Caco-2 (cell line): ENCODE results near the gene PLPP4. TPM values are rescaled to one million over a fixed set of nuclear protein-coding genes. Genes with fewer than 3 reads are reported as not detected.

Source experiments
- BruUV-seq: library from RNA; stranded (reverse); fragments of 400-500 nt; replicated peaks from 2 replicates; lab custom pipeline; 2021; lab: Mats Ljungman, UMichigan
- CTCF ChIA-PET: fragments of 300-600 bp; sonication (Branson Sonifier 250); formaldehyde crosslinking; loops from one replicate; lab custom pipeline; 2022; ENCODE audit warnings: antibody characterized with exemption; lab: Charles Lee
- POLR2A ChIA-PET: fragments of 300-600 bp; sonication (Branson Sonifier 250); formaldehyde crosslinking; loops from one replicate; lab custom pipeline; 2022; ENCODE audit warnings: antibody characterized with exemption; lab: Charles Lee
- DNase-seq, 2 experiments: peaks; one replicate each; pipeline versions ENCODE4 v3.0.0 to v3.0.0-alpha.2; 2020 to 2022
- H3K27me3 ChIP-seq: replicated peaks from 2 replicates; pipeline ENCODE4 v1.6.0; 2011; ENCODE audit warnings: low read length; ENCODE audit not compliant: control insufficient read depth, insufficient read depth
- H3K36me3 ChIP-seq: 2 replicates; pipeline ENCODE4 v1.5.1; 2011; ENCODE audit warnings: low read length; ENCODE audit not compliant: control insufficient read depth, insufficient read depth
- H3K4me1 ChIP-seq: fragments of 250-450 bp; sonication (Bioruptor Pico); 2 replicates; pipeline ENCODE4 v1.5.1; 2020; ENCODE audit warnings: mild to moderate bottlenecking
- H3K4me3 ChIP-seq: 2 replicates; pipeline ENCODE4 v1.5.1; 2011; ENCODE audit warnings: low read depth, mild to moderate bottlenecking, control low read depth, low read length
- H3K9me3 ChIP-seq: fragments of 250-450 bp; sonication (Bioruptor Pico); 2 replicates; pipeline ENCODE4 v1.5.1; 2020; ENCODE audit warnings: mild to moderate bottlenecking, moderate library complexity
- H3K27ac Mint-ChIP-seq: one replicate; pipeline ENCODE4 v1.8.0; 2022; ENCODE audit warnings: mixed read lengths; ENCODE audit not compliant: unreplicated experiment
- H3K27me3 Mint-ChIP-seq: one replicate; pipeline ENCODE4 v1.8.0; 2022; ENCODE audit warnings: mixed read lengths; ENCODE audit not compliant: insufficient read depth, unreplicated experiment
- H3K36me3 Mint-ChIP-seq: one replicate; pipeline ENCODE4 v1.8.0; 2022; ENCODE audit warnings: mild to moderate bottlenecking, mixed read lengths; ENCODE audit not compliant: insufficient read depth, unreplicated experiment
- H3K4me1 Mint-ChIP-seq: one replicate; pipeline ENCODE4 v1.8.0; 2022; ENCODE audit warnings: low read depth, mixed read lengths; ENCODE audit not compliant: unreplicated experiment
- H3K4me3 Mint-ChIP-seq: one replicate; pipeline ENCODE4 v1.8.0; 2022; ENCODE audit warnings: mild to moderate bottlenecking, moderate library complexity, mixed read lengths; ENCODE audit not compliant: unreplicated experiment
- H3K9me3 Mint-ChIP-seq: one replicate; pipeline ENCODE4 v1.8.0; 2022; ENCODE audit warnings: mixed read lengths; ENCODE audit not compliant: unreplicated experiment
- intact Hi-C: fragments of 100-400 bp; cut with micrococcal nuclease; formaldehyde crosslinking; loops from one replicate; pipeline ENCODE4 v1.10.0; 2022; ENCODE audit not compliant: unreplicated experiment
- total RNA-seq: library from RNA; stranded (reverse); gene quantifications from 2 replicates; pipeline ENCODE4 v1.2.3, GENCODE V29; 2022
- TF ChIP-seq, protein P1 (sequence below), 2 experiments: fragments of 200-600 bp in 1 of 2; IDR thresholded peaks; 1 replicate in 1 of 2; 2 replicates in 1 of 2; pipeline versions ENCODE4 v1.5.1 to v1.8.0; 2011 to 2022; ENCODE audit warnings: antibody characterized with exemption in 1 of 2, control low read depth in 1 of 2, inconsistent platforms in 1 of 2, low read depth in 1 of 2, low read length in 1 of 2, mild to moderate bottlenecking in 1 of 2, moderate library complexity in 1 of 2; ENCODE audit not compliant: insufficient read depth in 1 of 2, severe bottlenecking in 1 of 2, unreplicated experiment in 1 of 2

The PLPP4 gene
- total RNA-seq, 1 experiment from 2014 or later, result 0.61 TPM

DNA sequence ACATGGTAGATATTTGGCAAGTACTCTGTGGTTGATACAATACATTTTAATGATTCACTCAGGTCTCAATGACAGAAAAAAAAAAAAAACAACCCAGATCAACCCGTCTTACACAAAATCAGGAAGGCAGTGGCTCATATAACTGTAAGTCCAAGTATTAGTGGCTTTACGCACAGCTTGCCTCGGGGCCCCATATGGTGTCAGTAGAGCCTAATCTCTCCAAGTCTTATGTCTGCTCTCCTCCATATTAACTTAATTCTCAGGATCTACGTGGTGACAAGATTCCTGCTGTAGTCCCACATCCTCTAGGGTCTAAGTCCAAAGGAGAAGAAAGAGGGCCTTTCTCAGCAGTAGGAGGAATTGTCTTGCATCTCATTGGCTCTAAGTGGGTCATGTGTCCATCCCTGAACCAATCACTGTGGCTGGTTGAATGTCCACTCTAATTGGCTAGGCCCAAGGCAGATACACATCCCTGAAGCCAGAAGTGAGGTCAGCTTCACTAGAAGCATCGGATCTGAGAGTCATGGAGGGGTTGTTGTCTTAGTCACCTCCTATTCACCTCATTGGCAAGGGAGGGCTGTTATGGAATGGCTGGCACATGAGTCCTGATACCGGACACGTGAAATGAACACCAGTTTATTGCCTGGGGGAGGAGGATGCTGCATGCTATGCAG, 20.5 kb upstream of the PLPP4 start:
- CTCF ChIA-PET, result no interaction called here
- Histone ChIP-seq H3K4me1 (no peaks in the 10 kb centered on the region), H3K27me3 (peaks cover 3% of the 10 kb centered on the region; the same call in 1 of the 2 replicates), H3K4me3 (no peak overlapping the region), H3K9me3 (no peaks in the 10 kb centered on the region), H3K36me3 (no peaks in the 10 kb centered on the region)
- Mint-ChIP-seq H3K9me3 (no peaks in the 10 kb centered on the region), H3K4me1 (no peaks in the 10 kb centered on the region), H3K4me3 (no peak overlapping the region), H3K36me3 (no peaks in the 10 kb centered on the region), H3K27me3 (peaks cover 14% of the 10 kb centered on the region), H3K27ac (no peak overlapping the region)
- no TSS peak for BruUV-seq
- POLR2A ChIA-PET, result no interaction called here
- intact Hi-C loops, result no loop called here
- no peak for DNase-seq
- TF ChIP-seq, protein P1, sequence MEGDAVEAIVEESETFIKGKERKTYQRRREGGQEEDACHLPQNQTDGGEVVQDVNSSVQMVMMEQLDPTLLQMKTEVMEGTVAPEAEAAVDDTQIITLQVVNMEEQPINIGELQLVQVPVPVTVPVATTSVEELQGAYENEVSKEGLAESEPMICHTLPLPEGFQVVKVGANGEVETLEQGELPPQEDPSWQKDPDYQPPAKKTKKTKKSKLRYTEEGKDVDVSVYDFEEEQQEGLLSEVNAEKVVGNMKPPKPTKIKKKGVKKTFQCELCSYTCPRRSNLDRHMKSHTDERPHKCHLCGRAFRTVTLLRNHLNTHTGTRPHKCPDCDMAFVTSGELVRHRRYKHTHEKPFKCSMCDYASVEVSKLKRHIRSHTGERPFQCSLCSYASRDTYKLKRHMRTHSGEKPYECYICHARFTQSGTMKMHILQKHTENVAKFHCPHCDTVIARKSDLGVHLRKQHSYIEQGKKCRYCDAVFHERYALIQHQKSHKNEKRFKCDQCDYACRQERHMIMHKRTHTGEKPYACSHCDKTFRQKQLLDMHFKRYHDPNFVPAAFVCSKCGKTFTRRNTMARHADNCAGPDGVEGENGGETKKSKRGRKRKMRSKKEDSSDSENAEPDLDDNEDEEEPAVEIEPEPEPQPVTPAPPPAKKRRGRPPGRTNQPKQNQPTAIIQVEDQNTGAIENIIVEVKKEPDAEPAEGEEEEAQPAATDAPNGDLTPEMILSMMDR (IDR thresholded peaks at IDR 0.05; ENCODE audit: insufficient read depth in 1 of 2, low read depth in 1 of 2, low read length in 1 of 2, severe bottlenecking in 1 of 2, unreplicated experiment in 1 of 2), result no peak

DNA sequence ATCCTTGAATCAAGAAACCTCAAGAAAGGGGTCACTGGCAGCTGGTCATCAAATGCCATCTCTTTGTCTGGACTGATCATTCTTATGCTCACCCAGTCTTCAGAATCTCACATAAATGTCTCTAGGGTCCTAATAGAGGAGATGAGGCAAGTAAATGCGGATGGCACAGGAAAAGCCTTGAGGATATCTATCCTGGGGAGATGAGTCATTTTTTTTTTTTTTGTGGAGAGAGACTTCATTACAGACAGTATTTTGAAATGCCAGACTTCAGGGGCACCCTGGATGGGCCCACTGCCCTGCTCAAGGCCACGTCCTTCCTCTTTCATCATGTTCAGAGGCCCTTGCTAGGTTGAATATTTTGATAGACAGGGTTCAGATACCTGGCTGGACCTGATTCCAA, 19.5 kb upstream of the PLPP4 start:
- H3K27me3 ChIP-seq, result peaks cover 3% of the 10 kb centered on the region; the same call in 1 of the 2 replicates
- H3K36me3 Mint-ChIP-seq, result no peaks in the 10 kb centered on the region
- H3K4me3 ChIP-seq, result no peak overlapping the region
- H3K4me1 Mint-ChIP-seq, result no peaks in the 10 kb centered on the region
- peaks cover 6% of the 10 kb centered on the region for H3K27me3 Mint-ChIP-seq
- ChIA-PET POLR2A (no interaction called here), CTCF (no interaction called here)
- H3K27ac Mint-ChIP-seq, result no peak overlapping the region
- BruUV-seq, result no TSS peak
- intact Hi-C loops, result no loop called here
- H3K4me3 Mint-ChIP-seq, result no peak overlapping the region
- no peaks in the 10 kb centered on the region for H3K4me1 ChIP-seq
- no peak for DNase-seq
- TF ChIP-seq, protein P1 (IDR thresholded peaks at IDR 0.05; ENCODE audit: insufficient read depth in 1 of 2, low read depth in 1 of 2, low read length in 1 of 2, severe bottlenecking in 1 of 2, unreplicated experiment in 1 of 2), result no peak
- no peaks in the 10 kb centered on the region for H3K9me3 Mint-ChIP-seq
- no peaks in the 10 kb centered on the region for H3K36me3 ChIP-seq
- H3K9me3 ChIP-seq, result no peaks in the 10 kb centered on the region

DNA sequence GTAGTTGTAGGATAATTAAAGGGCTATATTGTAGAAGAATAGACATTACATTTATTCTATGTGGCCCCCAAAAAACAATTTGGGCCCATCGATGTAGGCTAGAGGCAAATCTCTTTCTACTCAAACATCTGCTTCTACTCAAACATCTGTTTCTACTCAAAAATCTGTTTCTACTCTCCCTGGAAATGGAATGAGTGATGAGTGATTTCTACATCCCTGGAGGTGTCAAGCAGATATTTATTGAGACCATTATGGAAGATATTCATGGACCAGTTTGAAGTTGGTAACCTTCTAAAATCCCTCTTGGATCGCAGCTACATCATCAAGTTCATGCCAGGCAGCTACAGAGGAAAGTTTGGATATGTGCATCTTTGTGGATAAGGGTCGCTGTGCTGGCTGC, 5.1 kb upstream of the PLPP4 start:
- H3K9me3 Mint-ChIP-seq, result no peaks in the 10 kb centered on the region
- no peak overlapping the region for H3K4me3 Mint-ChIP-seq
- CTCF ChIA-PET, result no interaction called here
- intact Hi-C loops, result no loop called here
- H3K27me3 Mint-ChIP-seq, result peaks cover 17% of the 10 kb centered on the region
- no peaks in the 10 kb centered on the region for H3K36me3 Mint-ChIP-seq
- Histone ChIP-seq H3K36me3 (no peaks in the 10 kb centered on the region), H3K9me3 (no peaks in the 10 kb centered on the region), H3K4me3 (no peak overlapping the region), H3K27me3 (no peaks in the 10 kb centered on the region; the same call in 1 of the 2 replicates), H3K4me1 (no peaks in the 10 kb centered on the region)
- no peak overlapping the region for H3K27ac Mint-ChIP-seq
- BruUV-seq, result no TSS peak
- no peaks in the 10 kb centered on the region for H3K4me1 Mint-ChIP-seq
- POLR2A ChIA-PET, result no interaction called here
- no peak for DNase-seq
- TF ChIP-seq, protein P1 (IDR thresholded peaks at IDR 0.05; ENCODE audit: insufficient read depth in 1 of 2, low read depth in 1 of 2, low read length in 1 of 2, severe bottlenecking in 1 of 2, unreplicated experiment in 1 of 2), result no peak
